ENCODE measurements around the gene USP6NL. TPM values are rescaled to one million over a fixed set of nuclear protein-coding genes. Genes with fewer than 3 reads are reported as not detected.
"Not testable (repeated sequence)": the region's sequence is repeated elsewhere in the genome, so short reads cannot be mapped to it uniquely, and the experiment has no call there.

USP6NL gene
- polyA plus RNA-seq (2013, experiment 1 of 2; ENCODE audit: insufficient read length) = 10.6 TPM
- polyA plus RNA-seq (2013, experiment 2 of 2; ENCODE audit: insufficient read length) = 7.3 TPM

DNA sequence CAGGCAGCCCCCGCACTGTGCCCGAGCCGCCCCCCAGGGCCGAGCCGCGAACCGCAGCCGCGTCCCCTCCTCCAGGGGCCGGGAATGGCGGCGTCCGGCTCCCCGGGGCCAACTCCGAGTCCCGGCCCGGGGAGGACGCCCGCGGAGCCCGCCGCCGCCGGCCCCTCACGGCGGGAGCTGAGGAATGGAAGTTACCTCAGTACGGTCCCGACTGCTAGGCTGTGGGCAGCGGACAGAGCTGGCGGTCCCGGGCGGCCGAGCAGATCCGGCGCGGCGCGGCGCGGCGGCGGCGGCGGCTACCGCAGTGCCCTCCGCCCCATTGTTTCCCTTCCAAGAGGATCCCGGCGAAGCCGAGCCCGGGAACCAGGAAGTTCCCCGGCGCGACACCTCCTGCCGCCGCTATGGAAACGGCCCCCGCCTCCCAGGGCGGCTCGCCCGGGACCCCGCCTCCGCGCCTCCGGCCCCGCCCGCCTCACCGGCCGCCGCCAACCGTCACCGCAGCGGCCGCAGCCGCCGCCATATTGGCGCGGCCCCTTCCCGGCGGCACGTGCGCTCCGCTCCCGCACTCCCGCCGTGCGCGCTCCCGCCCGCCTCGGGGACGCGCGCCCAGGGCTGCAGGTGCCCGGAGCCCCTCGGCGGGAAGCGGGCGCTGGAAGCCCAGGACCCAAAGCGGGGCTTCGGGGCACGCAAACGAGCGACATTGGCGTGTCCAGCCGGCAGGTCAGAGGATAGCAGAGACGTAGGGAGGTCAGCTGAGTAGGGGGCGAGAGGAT lies at the start of gene USP6NL:
TSS of gene USP6NL (minus strand) at position 403 of the 773 bp plus-strand sequence. CDS start 14,016 bp downstream, outside the sequence.
- DNase-seq = peak; percentile 86

DNA sequence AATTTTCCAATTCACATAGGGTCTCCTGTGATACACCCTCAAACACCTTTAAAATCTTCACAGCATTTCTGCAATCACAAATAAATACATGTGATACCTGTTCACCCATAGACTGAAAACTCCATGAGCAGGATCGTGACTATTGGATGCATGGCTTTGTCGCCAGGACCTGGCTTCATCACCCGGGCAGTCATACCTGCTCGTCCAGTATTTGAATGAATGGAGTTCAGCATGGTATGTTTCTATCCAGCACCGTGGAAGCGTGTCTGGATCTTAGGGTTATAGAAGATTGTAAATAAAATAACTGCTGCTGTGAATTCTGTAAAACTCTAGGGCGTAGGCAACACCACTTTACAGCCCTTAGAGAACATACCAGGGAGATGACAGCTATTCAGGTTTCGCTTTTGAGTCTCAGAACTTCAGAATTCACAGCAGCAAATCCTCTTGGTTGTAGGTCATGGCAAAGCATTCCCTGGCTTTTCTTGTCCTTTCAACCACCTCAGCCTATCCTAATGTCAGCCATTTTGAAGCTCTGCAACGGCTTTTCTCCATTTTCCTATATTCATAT lies 47.4 kb upstream of the USP6NL start:
- no peak for DNase-seq

- peak; percentile 60 for DNase-seq
Observed at GRCh38 chr10:11655836-11656235, 44.4 kb upstream of the USP6NL start.

GRCh38 chr10:11654659-11655058 lies 43.2 kb upstream of the USP6NL start:
- DNase-seq = no peak

- no peak for DNase-seq
Observed at GRCh38 chr10:11653758-11654471, 42.5 kb upstream of the USP6NL start.

- DNase-seq = no peak
Observed at GRCh38 chr10:11647676-11648075, 36.2 kb upstream of the USP6NL start.

DNA sequence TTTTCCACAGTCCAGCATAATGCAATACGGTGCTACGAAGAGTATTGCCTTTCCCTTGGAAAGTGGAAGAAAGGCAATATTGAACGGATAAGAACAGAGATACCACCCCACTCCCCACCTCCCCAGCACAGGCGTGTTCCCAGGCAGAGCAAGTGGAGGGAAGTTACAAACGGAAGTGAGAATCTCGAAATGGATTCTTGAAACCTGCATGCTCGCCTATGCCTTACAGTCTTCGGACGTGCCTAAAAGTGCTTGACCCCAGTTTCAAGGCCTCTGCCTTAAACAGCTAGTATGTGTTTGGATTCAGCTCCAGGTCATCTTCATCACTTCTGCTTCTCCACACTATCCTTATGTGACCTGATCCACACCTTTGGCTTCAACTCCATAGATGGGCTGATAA lies 35.0 kb upstream of the USP6NL start:
- DNase-seq = no peak

- no peak for DNase-seq
Observed at GRCh38 chr10:11643039-11643438, 31.6 kb upstream of the USP6NL start.

- no peak for DNase-seq
Observed at GRCh38 chr10:11642566-11642965, 31.1 kb upstream of the USP6NL start.

- DNase-seq = no peak
Observed at GRCh38 chr10:11639849-11640764, 28.7 kb upstream of the USP6NL start.

DNA sequence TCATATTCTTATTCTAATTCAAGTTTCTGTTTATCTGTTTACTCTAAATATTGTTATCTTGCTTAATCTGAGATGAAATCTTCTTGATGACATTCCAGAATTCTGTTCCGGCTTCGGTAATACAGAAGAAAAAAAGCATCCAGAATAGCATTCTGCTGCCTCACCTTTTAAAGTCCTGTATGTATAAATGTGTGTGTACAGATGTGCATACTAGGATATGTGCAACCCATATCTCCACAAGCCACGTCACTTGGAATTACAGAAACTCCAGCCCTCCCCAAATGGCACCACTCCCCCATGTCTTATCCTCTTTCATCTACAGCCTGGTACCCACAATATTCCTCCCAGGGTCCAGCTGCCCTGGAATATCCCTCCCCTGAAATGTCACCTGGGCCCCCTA lies 27.9 kb upstream of the USP6NL start:
- DNase-seq = no peak

GRCh38 chr10:11638055-11638698 lies 26.7 kb upstream of the USP6NL start:
- no peak for DNase-seq

DNA sequence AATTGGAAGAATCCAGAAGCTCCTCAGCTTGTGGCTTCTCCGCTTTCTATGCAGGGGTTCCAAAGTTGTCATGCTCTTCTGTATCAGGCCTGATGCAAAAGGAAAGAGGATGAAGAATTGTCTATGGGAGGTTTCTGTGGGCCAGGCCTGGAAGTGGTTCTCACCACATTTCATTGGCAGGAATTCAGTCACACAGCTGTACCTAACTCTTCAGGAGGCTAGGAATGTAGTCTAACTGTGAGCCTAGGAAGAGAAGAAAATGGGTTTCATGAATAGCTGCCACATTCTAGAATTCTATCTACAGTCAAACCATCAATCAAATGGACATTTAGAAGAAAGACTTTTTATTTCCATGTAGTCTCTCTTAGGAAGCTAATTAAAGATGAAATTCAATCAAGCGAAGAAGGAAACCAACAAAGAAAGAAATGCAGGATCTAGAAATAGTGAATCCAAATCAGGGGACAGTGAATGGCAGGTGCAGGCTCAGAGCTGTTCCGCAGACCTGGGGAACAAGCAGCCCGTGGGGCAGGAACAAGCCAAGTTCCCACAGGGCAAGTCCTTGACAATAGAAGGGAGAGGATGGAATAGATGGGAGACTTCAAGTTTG lies 25.4 kb upstream of the USP6NL start:
- DNase-seq = no peak

- no peak for DNase-seq
Observed at GRCh38 chr10:11631890-11632587, 20.6 kb upstream of the USP6NL start.

- no peak for DNase-seq
Observed at GRCh38 chr10:11631291-11631690, 19.8 kb upstream of the USP6NL start.

- DNase-seq = no peak
Observed at GRCh38 chr10:11629731-11630130, 18.3 kb upstream of the USP6NL start.

DNA sequence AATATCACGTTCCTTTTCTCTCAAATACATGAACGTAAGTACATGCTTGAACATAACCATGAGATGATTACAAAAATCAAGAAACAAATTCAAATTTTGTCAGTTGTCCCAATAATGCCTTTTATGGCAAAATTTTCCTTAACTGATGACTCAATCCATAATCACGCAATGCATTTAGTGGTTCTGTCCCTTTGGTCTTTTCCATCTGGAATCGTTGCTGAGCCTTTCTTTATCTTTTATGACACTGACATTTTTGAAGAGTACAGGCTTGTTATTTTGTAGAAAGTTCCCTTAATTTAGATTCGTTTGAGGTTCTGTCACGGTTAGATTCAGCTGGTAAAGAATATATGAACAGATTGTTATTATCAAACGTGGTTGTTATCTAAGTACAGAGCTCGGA lies 16.5 kb upstream of the USP6NL start:
- not testable (repeated sequence) for DNase-seq

GRCh38 chr10:11626071-11626470 lies 14.6 kb upstream of the USP6NL start:
- DNase-seq = no peak

GRCh38 chr10:11625019-11625735 lies 13.7 kb upstream of the USP6NL start:
- no peak for DNase-seq

DNA sequence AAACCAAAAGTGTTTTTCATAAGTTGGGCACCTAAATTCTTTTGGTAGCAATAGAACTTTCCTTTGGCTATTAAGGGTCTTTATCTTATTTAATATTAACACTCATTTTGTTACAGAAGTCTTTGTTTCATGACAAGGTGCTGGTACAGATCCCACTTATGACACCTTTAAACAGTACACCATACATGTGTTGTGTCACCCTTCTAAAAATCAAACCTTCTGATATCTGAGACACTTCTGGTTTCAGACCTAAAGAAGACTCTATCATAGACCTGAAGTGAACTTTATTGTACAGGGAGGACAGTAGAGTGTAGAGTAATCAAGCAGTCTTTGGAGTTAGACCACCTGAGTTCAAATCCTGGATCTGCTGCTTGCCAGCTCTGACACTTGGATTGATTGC lies 5.8 kb upstream of the USP6NL start:
- DNase-seq = no peak

Data from fibroblast of skin of back (primary cell).